Gastrocnemius medialis (tissue), 4 donors: ENCODE data around the gene ZBTB20.

Experiments
- CTCF ChIP-seq, 5 experiments: fragments of 450-650 bp in 3 of 5; fragments of 200-600 bp in 2 of 5; sonication (generic) in 2 of 5; IDR thresholded peaks in 4 of 5; conservative IDR thresholded peaks in 1 of 5; 1 replicate in 4 of 5; 2 replicates in 1 of 5; pipeline ENCODE4 v1.5.1; 2016 to 2019; ENCODE audit warnings: antibody characterized with exemption in 5 of 5, mild to moderate bottlenecking in 3 of 5, moderate library complexity in 3 of 5
- POLR2A ChIP-seq, 2 donors: fragments of 450-650 bp; IDR thresholded peaks; one replicate each; pipeline ENCODE4 v1.6.1; 2017; ENCODE audit warnings: antibody characterized with exemption in 2 of 2, mild to moderate bottlenecking in 2 of 2, moderate library complexity in 2 of 2

- TF ChIP-seq CTCF (IDR thresholded peaks at IDR 0.05 in 4 of 5, conservative IDR thresholded peaks at IDR 0.05 in 1 of 5) (no peak), POLR2A (IDR thresholded peaks at IDR 0.05) (no peak)
Measured at GRCh38 chr3:114857299-114857701, 289.8 kb downstream of the ZBTB20 start.
